GM12878 (cell line): Measurements from ENCODE around the gene CELSR2. TPM values are rescaled to one million over a fixed set of nuclear protein-coding genes. Genes with fewer than 3 reads are reported as not detected.

ENCODE experiments used
- ATAC-seq: fragments of 200-7000 bp; cut with Tn5 transposase; 3 replicates; pipeline ENCODE4 v1.9.1; 2020; ENCODE audit warnings: mild to moderate bottlenecking, moderate library complexity
- BruUV-seq: library from RNA; stranded (reverse); fragments of 400-500 nt; replicated peaks from 2 replicates; lab custom pipeline; 2021; lab: Mats Ljungman, UMichigan
- CTCF ChIA-PET: fragments of 300-600 bp; sonication (Branson Sonifier 250); formaldehyde crosslinking; extraction: SDS; loops from one replicate; lab custom pipeline; 2021; ENCODE audit warnings: inconsistent platforms; lab: Yijun Ruan, JAX
- POLR2A ChIA-PET: fragments of 350-600 bp; formaldehyde crosslinking; extraction: SDS; loops from one replicate; lab custom pipeline; 2021; ENCODE audit warnings: inconsistent platforms; lab: Charles Lee
- RAD21 ChIA-PET: fragments of 300-600 bp; sonication (Branson Sonifier 250); formaldehyde crosslinking; loops from one replicate; lab custom pipeline; 2023; ENCODE audit warnings: antibody characterized with exemption; ENCODE audit not compliant: unreplicated experiment; lab: Charles Lee
- SMC1A ChIA-PET: fragments of 300-600 bp; sonication (Branson Sonifier 250); formaldehyde crosslinking; loops from one replicate; lab custom pipeline; 2023; ENCODE audit not compliant: unreplicated experiment, uncharacterized antibody; lab: Charles Lee
- DNase-seq: peaks from one replicate; pipeline ENCODE4 v3.0.0-alpha.2; 2011; ENCODE audit warnings: low read depth, low spot score
- FAIRE-seq: peaks from 3 replicates; lab custom pipeline; 2011; peaks lifted over from hg19 to GRCh38; lab: Jason Lieb, UNC
- H2AFZ ChIP-seq: 2 replicates; pipeline ENCODE4 v1.6.0; 2011; ENCODE audit warnings: low read depth, low read length, control low read depth; ENCODE audit not compliant: control insufficient read depth
- H3K27ac ChIP-seq: 2 replicates; pipeline ENCODE4 v1.5.1; 2011; ENCODE audit warnings: control low read depth; ENCODE audit not compliant: control insufficient read depth, insufficient read depth
- H3K27me3 ChIP-seq, 2 experiments: replicated peaks in 1 of 2; 2 replicates each; pipeline versions ENCODE4 v1.6.0 to v1.6.1; 2011; ENCODE audit warnings: low read length in 1 of 2; ENCODE audit not compliant: control insufficient read depth in 2 of 2, insufficient read depth in 2 of 2
- H3K36me3 ChIP-seq, 2 experiments: 2 replicates each; pipeline ENCODE4 v1.5.1; 2011; ENCODE audit warnings: low read length in 1 of 2; ENCODE audit not compliant: control insufficient read depth in 2 of 2, insufficient read depth in 2 of 2
- H3K4me1 ChIP-seq: 2 replicates; pipeline ENCODE4 v1.6.1; 2011; ENCODE audit warnings: mild to moderate bottlenecking, low read length, moderate library complexity, mixed read lengths; ENCODE audit not compliant: control insufficient read depth, insufficient read depth
- H3K4me2 ChIP-seq: 2 replicates; pipeline ENCODE4 v1.6.0; 2011; ENCODE audit warnings: control low read depth; ENCODE audit not compliant: control insufficient read depth, insufficient read depth
- H3K4me3 ChIP-seq: fragments of 200-600 bp; sonication (generic); 2 replicates; pipeline ENCODE4 v1.5.1; 2016
- H3K79me2 ChIP-seq: 2 replicates; pipeline ENCODE4 v1.6.0; 2011; ENCODE audit warnings: low read length; ENCODE audit not compliant: control insufficient read depth, insufficient read depth
- H3K9ac ChIP-seq: 2 replicates; pipeline ENCODE4 v1.8.0; 2011; ENCODE audit warnings: low read length, control low read depth, mixed read lengths; ENCODE audit not compliant: control insufficient read depth, insufficient read depth
- H3K9me3 ChIP-seq: replicated peaks from 3 replicates; pipeline ENCODE4 v1.5.1; 2011; ENCODE audit warnings: mild to moderate bottlenecking, low read length; ENCODE audit not compliant: control insufficient read depth, insufficient read depth
- H4K20me1 ChIP-seq: 2 replicates; pipeline ENCODE4 v1.6.0; 2011; ENCODE audit not compliant: control insufficient read depth, insufficient read depth
- ATF7 ChIP-seq: fragments of 450-650 bp; IDR thresholded peaks from 2 replicates; pipeline ENCODE4 v1.6.1; 2016; ENCODE audit warnings: low read depth, mild to moderate bottlenecking
- CBFB ChIP-seq: IDR thresholded peaks from 2 replicates; pipeline ENCODE4 v1.6.1; 2016; ENCODE audit warnings: antibody characterized with exemption, low read depth
- CHD4 ChIP-seq: fragments of 200-600 bp; sonication (generic); IDR thresholded peaks from 2 replicates; pipeline ENCODE4 v1.6.1; 2016; ENCODE audit warnings: mild to moderate bottlenecking
- GABPA ChIP-seq: IDR thresholded peaks from 2 replicates; pipeline ENCODE4 v1.6.1; 2014; ENCODE audit warnings: antibody characterized with exemption, low read depth, mild to moderate bottlenecking, inconsistent platforms
- HDAC6 ChIP-seq: fragments of 200-600 bp; sonication (generic); IDR thresholded peaks from one replicate; pipeline ENCODE4 v1.8.0; 2017; ENCODE audit warnings: antibody characterized with exemption; ENCODE audit not compliant: unreplicated experiment
- IKZF1 ChIP-seq: fragments of 450-650 bp; conservative IDR thresholded peaks from 2 replicates; pipeline ENCODE4 v1.6.1; 2017; ENCODE audit warnings: antibody characterized with exemption, mild to moderate bottlenecking
- MLLT1 ChIP-seq: fragments of 450-650 bp; IDR thresholded peaks from 2 replicates; pipeline ENCODE4 v1.6.1; 2016; ENCODE audit warnings: mild to moderate bottlenecking
- MXI1 ChIP-seq: fragments of 150-350 bp; IDR thresholded peaks from 2 replicates; pipeline ENCODE4 v1.6.1; 2011; ENCODE audit warnings: low read depth, mild to moderate bottlenecking, inconsistent platforms, low read length, improper control_type of control experiment
- PAX5 ChIP-seq: IDR thresholded peaks from 2 replicates; pipeline ENCODE4 v1.6.1; 2011; ENCODE audit warnings: low read depth, low read length, borderline replicate concordance
- PML ChIP-seq: IDR thresholded peaks from 2 replicates; pipeline ENCODE4 v1.6.1; 2012; ENCODE audit warnings: low read length, inconsistent platforms
- POU2F2 ChIP-seq: IDR thresholded peaks from 3 replicates; pipeline ENCODE4 v1.6.1; 2011; ENCODE audit warnings: low read depth, mild to moderate bottlenecking, low read length, borderline replicate concordance
- RB1 ChIP-seq: fragments of 450-650 bp; formaldehyde crosslinking; IDR thresholded peaks from 2 replicates; pipeline ENCODE4 v1.6.1; 2017; ENCODE audit warnings: mild to moderate bottlenecking, borderline replicate concordance
- SIN3A ChIP-seq: IDR thresholded peaks from 2 replicates; pipeline ENCODE4 v1.6.1; 2012; ENCODE audit warnings: low read depth, low read length, improper control_type of control experiment
- SUZ12 ChIP-seq: fragments of 200-600 bp; sonication (generic); IDR thresholded peaks from one replicate; pipeline ENCODE4 v1.6.1; 2018; ENCODE audit warnings: antibody characterized with exemption, mild to moderate bottlenecking; ENCODE audit not compliant: unreplicated experiment
- TCF12 ChIP-seq: IDR thresholded peaks from 2 replicates; pipeline ENCODE4 v1.6.1; 2011; ENCODE audit warnings: low read depth, mild to moderate bottlenecking, low read length
- ZNF384 ChIP-seq: IDR thresholded peaks from 2 replicates; pipeline ENCODE4 v1.6.1; 2012; ENCODE audit warnings: low read depth, mild to moderate bottlenecking, low read length, improper control_type of control experiment, borderline replicate concordance
- WGBS: methylation state at CpG from one replicate; pipeline ENCODE4 v1.1.6; 2016; ENCODE audit warnings: low lambda C conversion rate; ENCODE audit not compliant: insufficient replicate concordance, insufficient coverage; ENCODE audit errors: missing lambda C conversion rate; 5-methylcytosine and 5-hydroxymethylcytosine counted together
- in situ Hi-C: fragments of 300-500 bp; cut with MboI; formaldehyde crosslinking; loops from 9 replicates; pipeline ENCODE4 v1.14.3; 2018; ENCODE audit warnings: mixed read lengths
- intact Hi-C: fragments of 100-400 bp; cut with micrococcal nuclease; formaldehyde crosslinking; loops from one replicate; pipeline ENCODE4 v1.14.2; 2022; ENCODE audit not compliant: unreplicated experiment
- polyA plus RNA-seq, 11 experiments: library from polyadenylated mRNA; depleted of rRNA in 4 of 11; unstranded in 6 of 11; stranded (reverse) in 5 of 11; fragments of >200 nt; fragmentation: Nextera tagmentation in 4 of 11; fragmentation: Illumina TruSeq in 1 of 11; extraction: Ambion mirVana in 4 of 11; extraction: Trizol in 1 of 11; gene quantifications; 1 replicate in 1 of 11; 2 replicates in 10 of 11; pipeline versions ENCODE4 v1.2.1 to v1.2.3, GENCODE V29; 2011 to 2016; ENCODE audit warnings: inconsistent platforms in 2 of 11, missing spikeins in 2 of 11, low read depth in 1 of 11
- total RNA-seq, 4 experiments: library from RNA; depleted of rRNA in 3 of 4; stranded (reverse); fragments of >200 nt in 3 of 4; fragmentation: Illumina TruSeq in 1 of 4; extraction: Trizol in 1 of 4; gene quantifications; 2 replicates each; pipeline versions ENCODE4 v1.2.1 to v1.2.3, GENCODE V29; 2013 to 2021

Gene CELSR2
- total and polyA plus RNA-seq, 10 of the 15 experiments (the other 5 are each of a cell fraction or from before 2014, with no cell fraction given): under 0.01 to 0.15 (median 0.04) TPM; not detected in 2

DNA sequence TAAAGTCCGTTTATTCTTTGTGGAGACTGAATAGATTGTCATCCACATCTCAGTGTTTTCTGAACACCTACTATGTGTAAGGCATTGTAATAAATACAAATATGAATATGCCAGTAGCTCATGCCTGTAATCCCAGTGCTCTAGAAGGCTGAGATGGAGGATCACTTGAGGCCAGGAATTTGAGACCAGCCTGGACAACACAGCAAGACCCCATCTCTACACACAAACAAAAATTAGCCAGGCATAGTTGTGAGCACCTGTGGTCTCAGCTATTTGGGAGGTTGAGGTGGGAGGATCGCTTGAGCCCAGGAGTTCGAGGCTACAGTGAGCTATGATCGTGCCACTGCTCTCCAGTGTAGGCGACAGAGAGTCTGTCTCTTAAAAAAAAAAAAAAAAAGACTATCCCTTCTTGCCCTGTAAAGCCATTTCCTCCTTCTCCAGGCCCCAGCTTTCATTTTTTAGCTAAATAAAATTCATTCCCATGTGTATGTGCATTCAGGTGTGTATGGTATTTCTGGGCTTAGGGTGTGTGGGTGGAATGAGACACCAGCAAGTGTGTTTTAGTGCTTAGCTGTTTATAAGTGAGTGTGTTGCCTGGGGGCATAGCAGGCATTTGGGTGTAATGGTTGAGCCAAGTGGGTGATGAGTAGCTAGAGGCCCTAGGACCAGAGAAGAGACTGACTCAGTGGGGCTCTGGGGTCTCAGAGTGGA is 7.8 kb downstream of the CELSR2 start:
- Histone ChIP-seq H3K27me3 (no peaks in the 10 kb centered on the region; a peak in 1 of 4 replicates), H3K4me3 (no peak overlapping the region), H3K4me1 (no peaks in the 10 kb centered on the region), H3K36me3 (no peaks in the 10 kb centered on the region), H3K9ac (no peak overlapping the region), H3K4me2 (no peak overlapping the region), H3K27ac (no peak overlapping the region), H2AFZ (no peak overlapping the region), H3K9me3 (no peaks in the 10 kb centered on the region), H4K20me1 (no peaks in the 10 kb centered on the region), H3K79me2 (no peaks in the 10 kb centered on the region)
- no TSS peak for BruUV-seq
- SMC1A ChIA-PET: interaction anchor here (0.6 kb wide), 1 partner anchor 94 kb away, joined by 4 read pairs; no protein-coding TSS in a partner anchor
- CTCF ChIA-PET: interaction anchor here (0.9 to 1.4 kb wide), 3 partner anchors 9 to 275 kb away, joined by 3 to 4 read pairs (median 4); no protein-coding TSS in a partner anchor
- in situ Hi-C loops (no loop called here), intact Hi-C loops (no loop called here)
- no peak for DNase-seq
- WGBS: 49% methylated on average over 3 of the region's 5 CpGs
- ATAC-seq: no peak
- no peak for FAIRE-seq
- POLR2A ChIA-PET: interaction anchor here (0.7 kb wide), 1 partner anchor 166 kb away, joined by 4 read pairs; no protein-coding TSS in a partner anchor
- TF ChIP-seq ZNF384 (no peak), RB1 (no peak), MXI1 (no peak), HDAC6 (no peak), SIN3A (no peak), SUZ12 (no peak), IKZF1 (no peak), GABPA (no peak), CHD4 (no peak), POU2F2 (no peak), PML (no peak), ATF7 (no peak), MLLT1 (no peak), CBFB (no peak), PAX5 (no peak), TCF12 (no peak)
- RAD21 ChIA-PET: interaction anchor here (0.8 kb wide), 1 partner anchor 26 kb away, joined by 3 read pairs; the partner anchor contains the start of gene PSRC1
